ENCODE results near the gene LDLRAD4.

The LDLRAD4 gene

GRCh38 chr18:13696961-13697360 is 478.4 kb downstream of the LDLRAD4 start:
- H3K36me3 ChIP-seq (ENCODE audit: control insufficient read depth, insufficient read depth, low read length), result no peaks in the 10 kb centered on the region
- no peaks in the 10 kb centered on the region for H3K9me3 ChIP-seq (ENCODE audit: control insufficient read depth, low read length)
- no peak overlapping the region for H2AFZ ChIP-seq
- H3K4me1 ChIP-seq, result no peaks in the 10 kb centered on the region
- TF ChIP-seq CTCF (IDR thresholded peaks at IDR 0.05), result no peak
- no peak overlapping the region for H3K4me2 ChIP-seq (ENCODE audit: low read length)
- no peak overlapping the region for H3K4me3 ChIP-seq (ENCODE audit: low read depth, low read length)
- H3K9ac ChIP-seq, result no peak overlapping the region
- peaks cover 31% of the 10 kb centered on the region for H3K79me2 ChIP-seq
- H3K27me3 ChIP-seq (ENCODE audit: control insufficient read depth, insufficient read depth, low read length), result no peaks in the 10 kb centered on the region
- no peak overlapping the region for H3K27ac ChIP-seq

GRCh38 chr18:13700153-13700552 is 481.6 kb downstream of the LDLRAD4 start:
- H3K4me3 ChIP-seq (ENCODE audit: low read depth, low read length), result no peak overlapping the region
- no peaks in the 10 kb centered on the region for H3K4me1 ChIP-seq
- no peak overlapping the region for H3K4me2 ChIP-seq (ENCODE audit: low read length)
- no peaks in the 10 kb centered on the region for H3K27me3 ChIP-seq (ENCODE audit: control insufficient read depth, insufficient read depth, low read length)
- H2AFZ ChIP-seq, result no peak overlapping the region
- no peak overlapping the region for H3K27ac ChIP-seq
- H3K36me3 ChIP-seq (ENCODE audit: control insufficient read depth, insufficient read depth, low read length), result no peaks in the 10 kb centered on the region
- H3K9ac ChIP-seq, result no peak overlapping the region
- no peak for TF ChIP-seq CTCF (IDR thresholded peaks at IDR 0.05)
- no peaks in the 10 kb centered on the region for H3K9me3 ChIP-seq (ENCODE audit: control insufficient read depth, low read length)
- peaks cover 38% of the 10 kb centered on the region for H3K79me2 ChIP-seq
